Activated CD4-positive, CD25-positive, alpha-beta regulatory T cell treated with anti-CD3 and anti-CD28 coated beads, Interleukin-2, amount 50 U/mL, for 16 hours (primary cell): Measurements from ENCODE around the gene ARHGAP45.
A peak's percentile ranks its signal among the peaks of the same experiment; 100 is the strongest.
"Not testable (repeated sequence)": the region's sequence is repeated elsewhere in the genome, so short reads cannot be mapped to it uniquely, and the experiment has no call there.

Experiments used
- DNase-seq: peaks from one replicate; pipeline ENCODE4 v3.0.0-alpha.2; 2020; ENCODE audit warnings: low read depth, low spot score

The ARHGAP45 gene, protein sequence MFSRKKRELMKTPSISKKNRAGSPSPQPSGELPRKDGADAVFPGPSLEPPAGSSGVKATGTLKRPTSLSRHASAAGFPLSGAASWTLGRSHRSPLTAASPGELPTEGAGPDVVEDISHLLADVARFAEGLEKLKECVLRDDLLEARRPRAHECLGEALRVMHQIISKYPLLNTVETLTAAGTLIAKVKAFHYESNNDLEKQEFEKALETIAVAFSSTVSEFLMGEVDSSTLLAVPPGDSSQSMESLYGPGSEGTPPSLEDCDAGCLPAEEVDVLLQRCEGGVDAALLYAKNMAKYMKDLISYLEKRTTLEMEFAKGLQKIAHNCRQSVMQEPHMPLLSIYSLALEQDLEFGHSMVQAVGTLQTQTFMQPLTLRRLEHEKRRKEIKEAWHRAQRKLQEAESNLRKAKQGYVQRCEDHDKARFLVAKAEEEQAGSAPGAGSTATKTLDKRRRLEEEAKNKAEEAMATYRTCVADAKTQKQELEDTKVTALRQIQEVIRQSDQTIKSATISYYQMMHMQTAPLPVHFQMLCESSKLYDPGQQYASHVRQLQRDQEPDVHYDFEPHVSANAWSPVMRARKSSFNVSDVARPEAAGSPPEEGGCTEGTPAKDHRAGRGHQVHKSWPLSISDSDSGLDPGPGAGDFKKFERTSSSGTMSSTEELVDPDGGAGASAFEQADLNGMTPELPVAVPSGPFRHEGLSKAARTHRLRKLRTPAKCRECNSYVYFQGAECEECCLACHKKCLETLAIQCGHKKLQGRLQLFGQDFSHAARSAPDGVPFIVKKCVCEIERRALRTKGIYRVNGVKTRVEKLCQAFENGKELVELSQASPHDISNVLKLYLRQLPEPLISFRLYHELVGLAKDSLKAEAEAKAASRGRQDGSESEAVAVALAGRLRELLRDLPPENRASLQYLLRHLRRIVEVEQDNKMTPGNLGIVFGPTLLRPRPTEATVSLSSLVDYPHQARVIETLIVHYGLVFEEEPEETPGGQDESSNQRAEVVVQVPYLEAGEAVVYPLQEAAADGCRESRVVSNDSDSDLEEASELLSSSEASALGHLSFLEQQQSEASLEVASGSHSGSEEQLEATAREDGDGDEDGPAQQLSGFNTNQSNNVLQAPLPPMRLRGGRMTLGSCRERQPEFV

GRCh38 chr19:1066748-1067340 is at the start of gene ARHGAP45:
ARHGAP45 (plus strand) TSS chr19:1067167; CDS start chr19:1067406, 239 bp downstream.
- DNase-seq = peak; percentile 72

DNA sequence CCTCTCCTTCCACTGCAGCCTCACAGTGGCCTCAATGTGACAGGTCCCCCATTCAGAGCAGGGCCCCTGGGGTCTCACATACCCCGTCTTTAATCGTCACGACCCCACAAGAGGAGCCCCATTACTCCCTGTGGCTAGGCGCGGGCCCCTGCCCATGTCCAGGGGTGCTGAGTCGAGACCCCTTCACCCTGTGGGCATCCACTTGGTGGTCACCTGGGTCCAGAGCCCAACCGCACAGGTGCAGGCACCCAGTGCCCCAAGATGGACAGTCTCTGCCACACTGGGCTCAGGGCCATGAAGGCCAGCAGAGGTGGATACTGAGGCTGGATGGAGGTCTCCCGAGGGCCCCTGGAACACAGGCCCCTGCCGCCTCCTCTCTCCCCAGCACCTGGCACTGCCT is 49.1 kb upstream of the ARHGAP45 start:
- DNase-seq = no peak

DNA sequence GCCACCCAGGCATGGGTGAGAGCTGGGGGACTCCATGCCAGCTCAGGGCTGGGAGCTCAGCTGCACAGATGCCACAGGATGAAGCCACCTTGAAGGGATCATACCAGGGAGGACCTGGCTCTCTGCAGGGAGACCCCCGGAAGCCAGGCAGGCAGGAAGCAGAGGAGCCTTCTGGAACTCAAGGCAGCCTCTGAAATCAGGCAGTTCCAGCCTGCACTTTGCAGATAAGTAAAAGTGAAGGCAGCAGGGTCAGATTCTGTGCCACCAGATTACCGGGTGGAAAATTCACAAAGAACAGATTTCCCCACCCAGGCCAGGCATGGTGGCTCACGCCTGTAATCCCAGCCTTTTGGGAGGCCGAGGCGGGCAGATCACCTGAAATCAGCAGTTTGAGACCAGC is 48.6 kb upstream of the ARHGAP45 start:
- no peak for DNase-seq

DNA sequence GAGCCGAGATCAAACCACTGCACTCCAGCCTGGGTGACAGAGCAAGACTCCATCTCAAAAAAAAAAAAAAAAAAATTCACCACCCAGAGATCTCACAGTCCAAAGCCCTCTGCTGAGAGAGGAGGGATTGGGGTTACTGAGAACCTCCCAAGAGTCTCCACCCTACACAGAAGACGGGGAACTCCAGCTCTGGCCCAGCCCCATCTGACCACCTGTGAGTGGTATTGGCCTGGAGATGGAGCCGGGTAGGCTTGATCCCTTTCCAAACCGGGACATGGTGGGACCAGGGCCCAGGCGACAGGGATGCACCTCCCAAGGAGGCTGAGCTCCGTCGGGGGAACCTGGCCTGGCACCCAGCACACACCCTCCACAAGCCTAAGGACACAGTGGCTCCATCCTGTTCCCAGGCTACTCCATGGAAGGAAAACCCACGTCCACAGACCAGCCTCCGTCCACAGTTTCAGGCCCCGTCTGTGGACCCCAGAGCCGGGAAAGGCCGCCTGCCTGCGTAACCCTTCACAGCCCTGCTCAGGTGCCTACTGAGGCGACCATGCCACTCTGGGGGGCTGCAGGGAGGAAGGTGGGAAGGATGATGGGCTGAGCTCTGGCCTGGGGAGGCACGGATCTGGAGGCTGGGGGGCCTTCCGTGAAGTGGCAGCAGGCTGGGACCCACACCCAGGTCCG is 47.9 kb upstream of the ARHGAP45 start:
- DNase-seq = no peak

GRCh38 chr19:1019616-1019961 is 47.4 kb upstream of the ARHGAP45 start:
- no peak for DNase-seq

GRCh38 chr19:1019980-1020867 is 46.7 kb upstream of the ARHGAP45 start:
- no peak for DNase-seq

- peak; percentile 96 for DNase-seq
These were observed 46.0 kb upstream of the ARHGAP45 start, which contains the start of gene TMEM259 for GRCh38 chr19:1020868-1021425. TMEM259 (minus strand) TSS chr19:1021123; CDS start chr19:1020996, 127 bp downstream.

- DNase-seq = not testable (repeated sequence)
These were observed 43.1 kb upstream of the ARHGAP45 start for GRCh38 chr19:1023883-1024188.

GRCh38 chr19:1025080-1025479 is 41.9 kb upstream of the ARHGAP45 start:
- DNase-seq = not testable (repeated sequence)

- no peak for DNase-seq
These were observed 40.8 kb upstream of the ARHGAP45 start, which contains the start of gene CNN2 for GRCh38 chr19:1025960-1026782. CNN2 (plus strand) TSS chr19:1026608; CDS start chr19:1026662, 54 bp downstream.

- no peak for DNase-seq
These were observed 40.0 kb upstream of the ARHGAP45 start for GRCh38 chr19:1026783-1027649.

DNA sequence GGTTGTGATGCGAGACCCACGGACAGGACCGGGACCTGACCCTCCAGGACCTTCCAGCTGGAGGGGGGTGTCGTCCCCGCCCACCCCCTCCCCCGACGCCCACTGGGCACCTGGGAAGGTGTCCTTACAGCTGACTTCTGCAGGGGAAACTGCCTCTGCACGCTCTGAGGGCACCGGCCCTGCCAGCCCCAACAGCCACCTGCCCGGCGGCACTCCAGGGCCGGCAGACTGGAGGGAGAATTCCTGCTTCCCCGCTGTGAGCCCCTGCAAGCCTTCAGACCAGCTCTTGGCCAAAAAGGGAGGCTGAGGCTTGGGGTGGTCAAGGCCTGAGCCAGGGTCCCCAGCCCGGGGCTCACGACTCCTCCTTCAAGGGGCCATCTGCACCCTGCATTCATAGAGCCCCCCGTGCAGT is 39.3 kb upstream of the ARHGAP45 start:
- no peak for DNase-seq

- no peak for DNase-seq
These were observed 38.7 kb upstream of the ARHGAP45 start for GRCh38 chr19:1028062-1028926.

DNA sequence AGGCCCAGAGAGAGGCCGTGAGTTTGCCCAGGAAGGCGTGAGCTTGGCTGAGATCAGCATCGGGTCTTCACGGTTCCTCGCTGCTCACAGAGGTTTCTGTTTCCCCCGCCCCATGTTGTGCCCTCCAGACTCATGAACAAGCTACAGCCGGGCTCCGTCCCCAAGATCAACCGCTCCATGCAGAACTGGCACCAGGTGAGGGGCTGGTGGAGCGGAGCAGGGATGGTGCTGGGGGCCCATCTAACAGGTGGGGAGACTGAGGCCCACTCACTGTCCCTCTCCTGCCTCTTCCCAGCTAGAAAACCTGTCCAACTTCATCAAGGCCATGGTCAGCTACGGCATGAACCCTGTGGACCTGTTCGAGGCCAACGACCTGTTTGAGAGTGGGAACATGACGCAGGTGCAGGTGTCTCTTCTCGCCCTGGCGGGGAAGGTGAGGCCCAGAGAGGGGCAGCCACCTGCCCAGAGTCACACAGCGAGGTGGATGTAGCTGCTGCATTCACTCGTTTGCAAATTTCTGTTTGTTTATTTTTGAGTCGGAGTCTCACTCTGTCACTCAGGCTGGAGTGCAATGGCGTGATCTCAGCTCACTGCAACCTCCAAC is 34.6 kb upstream of the ARHGAP45 start:
- no peak for DNase-seq

- no peak for DNase-seq
These were observed 30.9 kb upstream of the ARHGAP45 start for GRCh38 chr19:1035998-1036621.

- DNase-seq = no peak
These were observed 29.3 kb upstream of the ARHGAP45 start for GRCh38 chr19:1037621-1038064.
